Measurements from ENCODE around the gene BTBD16.

BTBD16 gene

DNA sequence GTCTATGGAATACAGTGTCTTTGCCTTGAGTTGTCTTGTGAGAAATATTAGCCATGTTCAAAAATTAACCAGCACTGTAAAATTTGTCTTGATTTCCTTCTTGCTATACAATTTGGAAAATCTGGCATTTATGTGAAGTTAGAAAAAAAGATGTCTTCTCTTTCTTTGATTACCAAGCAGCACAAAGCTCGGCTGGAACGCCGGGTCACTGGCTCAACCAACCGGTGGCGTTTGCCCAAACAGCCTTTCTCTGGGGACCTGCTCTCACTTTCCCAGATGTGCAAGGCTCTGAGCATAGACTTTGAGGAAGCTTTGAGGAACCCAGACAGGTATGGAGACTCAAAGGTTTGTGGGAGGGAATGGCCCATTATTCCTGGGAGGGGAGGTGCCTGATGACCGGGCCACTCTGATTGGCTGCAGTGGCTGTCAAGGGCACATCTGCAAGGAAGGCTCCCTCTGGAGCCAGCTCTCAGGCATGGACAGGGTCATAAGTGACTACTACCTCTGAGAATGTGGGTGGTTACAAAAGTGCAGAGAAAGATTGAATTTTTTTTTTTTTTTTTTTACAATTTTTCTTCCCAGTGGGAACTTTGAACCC, 5.6 kb downstream of the BTBD16 start:
- no peak for DNase-seq

DNA sequence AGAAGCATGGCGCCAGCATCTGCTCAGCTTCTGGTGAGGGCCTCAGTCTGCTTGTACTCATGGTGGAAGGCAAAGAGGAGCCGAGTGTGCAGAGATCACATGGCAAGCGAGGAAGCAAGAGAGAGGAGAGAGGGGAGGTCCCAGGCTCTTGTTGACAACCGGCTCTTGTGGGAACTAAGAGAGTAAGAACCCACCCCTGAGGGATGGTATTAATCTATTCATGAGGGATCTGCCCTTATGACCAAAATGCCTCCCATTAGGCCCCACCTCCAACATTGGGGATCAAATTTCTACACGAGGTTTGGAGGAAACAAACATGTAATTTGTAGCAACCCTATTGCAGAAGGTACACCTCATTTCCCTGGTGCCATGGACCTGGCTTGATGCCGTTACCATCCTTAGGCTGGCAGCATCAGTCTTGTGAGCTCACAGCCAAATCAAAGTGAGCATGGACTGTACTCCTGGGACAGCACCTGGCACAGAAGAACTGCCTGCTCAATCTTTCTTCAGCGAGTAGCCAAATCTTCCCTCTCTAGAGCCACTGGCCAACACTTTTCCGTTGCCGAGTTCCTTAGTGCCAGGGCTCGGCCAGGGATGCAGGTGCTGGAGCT, 6.5 kb downstream of the BTBD16 start:
- DNase-seq = no peak

GRCh38 chr10:122279725-122280141, 8.6 kb downstream of the BTBD16 start:
- DNase-seq = no peak

GRCh38 chr10:122280156-122280555, 9.1 kb downstream of the BTBD16 start:
- no peak for DNase-seq

DNA sequence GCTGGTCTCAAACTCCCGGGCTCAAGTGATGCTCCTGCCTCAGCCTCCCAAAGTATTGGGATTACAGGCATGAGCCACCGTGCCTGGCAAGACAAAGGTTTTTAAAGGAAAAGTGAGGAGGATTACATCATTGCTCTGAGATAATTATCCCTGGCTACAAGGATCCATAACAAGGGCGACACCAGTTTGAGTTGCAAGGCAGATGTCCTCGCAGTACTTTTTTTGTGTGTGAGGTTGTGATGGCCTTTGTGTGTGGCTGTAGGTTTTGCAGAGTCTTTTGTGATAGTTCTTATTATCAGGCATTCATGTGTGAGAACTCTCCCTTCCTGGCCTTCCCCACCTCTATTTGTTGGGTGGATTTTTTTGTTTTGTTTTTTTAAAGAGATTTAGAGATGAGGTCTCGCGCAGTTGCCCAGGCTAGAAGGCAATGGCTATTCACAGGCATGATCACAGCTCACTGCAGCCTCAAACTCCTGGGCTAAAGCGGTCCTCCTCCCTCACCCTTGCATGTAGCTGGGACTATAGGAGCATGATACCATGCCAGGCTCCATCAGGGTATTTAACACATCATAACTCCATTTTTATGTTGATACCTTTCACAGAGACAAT, 10.0 kb downstream of the BTBD16 start:
- no peak for DNase-seq

DNA sequence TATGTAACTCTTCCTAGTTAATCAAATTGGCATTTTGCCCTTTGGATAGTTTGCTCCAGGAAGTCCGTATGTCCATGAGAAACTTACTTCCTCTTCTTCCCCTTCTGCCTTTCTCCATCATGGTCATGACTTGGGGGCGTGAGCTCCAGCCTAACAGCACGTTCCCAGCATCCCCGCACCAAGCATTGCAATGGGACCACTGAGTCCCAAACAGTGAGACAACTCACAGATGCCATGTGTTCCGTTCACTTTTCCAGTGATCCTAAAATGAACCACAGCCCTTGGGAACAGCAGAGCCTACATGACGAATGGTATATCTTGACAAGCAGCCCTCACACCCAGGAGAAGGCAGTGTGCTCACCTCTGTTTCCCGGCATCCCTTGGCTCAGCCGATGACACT, 10.7 kb downstream of the BTBD16 start:
- DNase-seq = no peak

DNA sequence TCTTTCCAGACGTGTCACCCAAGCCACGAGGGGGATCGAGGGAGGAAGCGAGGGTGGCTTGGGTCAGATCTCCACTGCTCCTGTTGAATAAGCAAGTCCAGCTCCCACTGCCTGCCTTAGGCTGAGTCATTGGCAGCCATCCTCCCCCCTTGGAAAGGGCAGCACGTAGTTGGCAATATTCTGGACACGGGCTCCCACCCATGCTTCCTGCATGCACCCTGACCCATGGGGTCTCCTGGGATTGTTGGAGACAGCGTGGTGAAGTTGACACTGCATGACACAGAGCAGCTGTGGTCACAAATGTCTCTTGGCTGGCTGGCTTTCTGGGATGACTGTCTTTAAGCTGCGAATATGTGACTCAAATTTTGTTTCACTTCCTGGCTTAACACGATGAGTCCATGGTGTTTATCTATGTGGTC, 11.2 kb downstream of the BTBD16 start:
- no peak for DNase-seq

DNA sequence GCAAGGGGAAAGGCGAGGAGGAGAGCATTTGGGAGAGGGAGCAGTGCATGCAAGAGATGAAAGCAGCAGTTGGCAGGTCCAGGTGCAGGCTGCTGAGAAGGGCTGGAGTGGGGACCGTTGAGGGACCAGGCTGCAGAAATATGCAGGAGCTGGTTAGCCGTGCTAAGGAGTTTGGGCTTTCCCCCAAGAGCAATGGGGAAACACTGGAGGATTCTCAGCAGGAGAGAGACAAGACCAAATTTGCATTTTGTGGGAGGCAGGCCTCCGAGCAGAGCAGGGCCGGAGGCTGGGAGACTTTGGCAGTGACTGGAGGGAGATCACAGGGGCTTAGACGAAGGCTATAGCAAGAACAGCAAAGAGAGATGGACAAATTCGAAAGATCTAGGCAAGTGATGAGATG, 11.8 kb downstream of the BTBD16 start:
- DNase-seq = no peak

GRCh38 chr10:122285506-122286444, 14.7 kb downstream of the BTBD16 start:
- DNase-seq = no peak

DNA sequence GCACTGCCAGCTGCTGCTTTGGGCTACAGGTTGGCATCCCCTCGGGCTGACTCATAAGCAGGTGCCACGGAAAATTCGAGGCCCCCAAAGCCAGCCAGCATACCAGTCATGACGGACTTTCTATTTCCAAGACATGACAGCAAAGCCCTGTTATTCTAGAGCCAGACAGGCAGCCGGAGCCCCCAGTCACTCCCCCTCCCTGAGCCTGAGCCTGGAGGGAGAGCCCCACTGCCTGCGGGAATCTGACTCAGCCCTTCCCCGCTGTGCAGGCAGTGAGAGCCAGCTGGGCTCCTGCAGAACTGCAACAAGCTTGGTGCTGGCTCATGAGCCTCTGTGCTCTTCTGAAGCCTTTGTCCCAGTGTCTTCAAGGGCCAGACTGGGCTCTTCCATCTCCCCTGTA, 15.8 kb downstream of the BTBD16 start:
- no peak for DNase-seq

- no peak for DNase-seq
Measured at GRCh38 chr10:122287570-122287969, 16.5 kb downstream of the BTBD16 start.

- DNase-seq = no peak
Measured at GRCh38 chr10:122288262-122288661, 17.2 kb downstream of the BTBD16 start.

DNA sequence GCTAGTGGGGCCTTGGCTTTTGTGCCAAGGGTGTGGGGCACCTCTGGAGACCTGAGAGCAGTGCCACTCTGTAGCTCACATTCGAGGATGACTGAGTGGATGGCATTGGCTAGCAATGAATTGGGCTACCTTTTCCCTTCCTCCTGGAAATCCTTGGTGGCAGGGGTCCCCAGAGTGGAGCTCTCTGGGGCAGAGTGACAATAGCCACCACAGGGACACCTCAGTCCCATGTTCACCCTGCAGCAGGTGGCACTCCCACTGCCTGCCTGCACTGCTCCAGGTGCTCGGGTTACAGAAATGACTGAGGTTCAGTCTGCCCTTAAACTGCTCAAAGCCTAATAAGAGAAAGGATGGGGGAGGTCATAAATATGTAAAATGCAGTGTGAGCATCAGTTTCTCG, 17.8 kb downstream of the BTBD16 start:
- no peak for DNase-seq

GRCh38 chr10:122290334-122290733, 19.2 kb downstream of the BTBD16 start:
- no peak for DNase-seq

- DNase-seq = no peak
Measured at GRCh38 chr10:122290833-122291532, 19.9 kb downstream of the BTBD16 start.

- no peak for DNase-seq
Measured at GRCh38 chr10:122291739-122292138, 20.6 kb downstream of the BTBD16 start.

DNA sequence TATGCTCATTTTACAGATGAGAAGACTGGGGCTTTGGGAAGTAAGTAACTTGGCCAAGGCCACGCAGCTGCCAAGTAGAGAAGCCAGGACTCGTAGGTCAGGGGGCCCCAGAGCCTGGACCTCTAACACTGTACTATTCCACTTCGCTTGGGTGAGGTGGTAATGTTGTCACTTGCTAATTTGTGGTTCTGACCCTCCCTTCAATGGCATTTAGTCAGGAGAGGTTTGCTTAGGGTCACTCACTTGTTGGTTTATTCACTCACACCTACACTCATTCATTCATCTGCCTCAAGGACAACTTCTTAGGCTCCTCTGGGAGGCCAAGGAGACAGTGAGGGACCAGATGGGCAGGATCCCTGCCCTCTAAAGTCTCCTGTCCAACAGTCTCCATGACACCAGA, 21.3 kb downstream of the BTBD16 start:
- no peak for DNase-seq

DNA sequence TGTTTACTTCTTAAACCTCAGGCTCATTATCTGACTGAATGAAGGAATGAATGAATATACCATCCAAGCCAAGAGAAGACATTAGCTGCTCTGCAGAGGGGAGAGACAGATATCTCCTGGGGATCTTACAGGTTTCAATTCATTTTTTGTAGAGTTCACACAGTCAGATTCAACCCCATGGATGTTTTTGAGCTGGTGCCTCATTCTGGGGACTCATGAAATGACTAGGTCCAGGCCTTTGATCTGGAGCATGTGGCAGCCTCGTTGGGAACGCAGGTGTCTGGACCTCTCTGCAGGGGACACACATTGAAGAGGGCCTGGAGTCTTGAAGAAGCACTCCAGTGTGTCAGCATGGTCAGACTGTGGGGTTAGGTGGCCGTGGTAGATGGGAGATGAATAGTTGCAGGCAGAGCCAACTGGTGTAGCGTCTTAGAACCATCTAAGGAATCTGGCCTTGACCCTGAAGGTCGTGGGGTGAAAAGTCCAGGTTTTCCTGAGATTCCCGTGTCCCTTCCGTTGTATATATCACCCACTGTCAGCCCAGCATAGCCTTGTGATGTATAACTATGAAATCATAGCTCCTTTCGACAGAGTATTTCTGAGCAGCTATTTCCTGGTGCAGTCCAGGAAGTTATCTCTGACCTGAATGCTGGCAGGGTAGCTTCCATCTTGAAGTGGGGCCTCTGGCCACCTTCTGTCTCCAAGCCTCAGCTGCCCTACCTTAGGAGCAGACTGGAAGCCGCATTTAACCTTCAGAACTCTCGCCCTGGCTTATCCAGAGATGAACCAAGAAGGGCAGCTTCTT, 22.3 kb downstream of the BTBD16 start:
- no peak for DNase-seq

DNA sequence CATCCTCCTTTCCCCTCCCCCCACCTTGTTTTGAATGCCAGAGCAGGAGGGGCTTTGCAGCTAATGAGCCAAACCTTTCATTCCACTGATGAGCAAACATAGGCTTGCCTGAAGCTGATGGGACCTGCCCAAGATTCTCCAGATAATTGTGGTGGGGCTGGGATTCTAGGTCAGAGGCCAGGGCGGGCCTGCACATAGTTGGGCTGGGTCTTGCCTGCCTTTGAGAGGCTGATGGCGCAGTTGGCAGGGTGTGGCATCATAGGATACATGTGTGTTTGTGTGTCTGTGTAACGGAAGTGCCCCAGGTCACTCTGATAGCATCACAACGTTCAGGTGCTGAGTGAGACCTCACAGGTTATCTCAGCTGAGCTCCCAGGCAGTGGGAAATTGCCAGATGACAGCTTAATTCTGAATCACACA, 22.9 kb downstream of the BTBD16 start:
- no peak for DNase-seq

- no peak for DNase-seq
Measured at GRCh38 chr10:122294511-122295450, 23.7 kb downstream of the BTBD16 start.

DNA sequence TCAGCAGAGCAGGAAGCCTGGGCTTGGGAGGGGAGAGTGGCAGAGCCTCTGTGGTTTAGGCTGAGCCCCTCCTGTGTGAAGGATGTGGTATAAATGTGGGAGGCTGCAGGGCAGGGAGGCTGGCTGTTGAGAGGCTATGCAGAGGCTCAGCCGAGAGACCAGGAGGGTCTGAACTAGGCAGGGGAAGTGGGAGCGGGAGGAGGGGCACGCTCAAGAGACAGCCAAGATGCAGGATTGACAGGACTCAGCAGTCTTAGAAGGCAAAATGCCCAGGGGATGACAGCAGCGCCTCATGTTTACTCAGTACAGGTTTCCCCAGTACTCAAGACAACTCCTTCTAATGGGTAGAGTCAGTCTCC, 24.3 kb downstream of the BTBD16 start:
- no peak for DNase-seq
